Central memory CD8-positive, alpha-beta T cell (primary cell): ENCODE measurements around the gene TOM1.
"Not testable (repeated sequence)": the region's sequence is repeated elsewhere in the genome, so short reads cannot be mapped to it uniquely, and the experiment has no call there.

Experiments
- ATAC-seq: fragments of 150-1000 bp; cut with Tn5 transposase; replicated peaks from 2 replicates; pipeline ENCODE4 v1.10.0; 2022; ENCODE audit warnings: mild to moderate bottlenecking, moderate FRiP score, moderate number of reproducible peaks; ENCODE audit not compliant: poor library complexity, severe bottlenecking; ENCODE audit errors: extremely low read depth
- DNase-seq, 2 donors: peaks; one replicate each; pipeline ENCODE4 v3.0.0; 2021; ENCODE audit warnings: low spot score in 2 of 2
- H3K27ac Mint-ChIP-seq: one replicate; pipeline ENCODE4 v1.8.0; 2022; ENCODE audit warnings: low read depth, mild to moderate bottlenecking, moderate library complexity, mixed read lengths
- H3K27me3 Mint-ChIP-seq: one replicate; pipeline ENCODE4 v1.8.0; 2022; ENCODE audit warnings: mixed read lengths
- H3K36me3 Mint-ChIP-seq: one replicate; pipeline ENCODE4 v1.8.0; 2022; ENCODE audit warnings: mild to moderate bottlenecking, moderate library complexity, mixed read lengths; ENCODE audit not compliant: insufficient read depth
- H3K4me1 Mint-ChIP-seq: one replicate; pipeline ENCODE4 v1.8.0; 2022; ENCODE audit warnings: mixed read lengths
- H3K4me3 Mint-ChIP-seq: one replicate; pipeline ENCODE4 v1.8.0; 2022; ENCODE audit warnings: mild to moderate bottlenecking, moderate library complexity, mixed read lengths
- H3K9me3 Mint-ChIP-seq: one replicate; pipeline ENCODE4 v1.8.0; 2022; ENCODE audit warnings: mixed read lengths

The TOM1 gene

GRCh38 chr22:35394011-35394312 lies 94.3 kb downstream of the TOM1 start:
- peak; percentile 36 for ATAC-seq
- Mint-ChIP-seq H3K9me3 (no peaks in the 10 kb centered on the region), H3K27me3 (peaks cover 12% of the 10 kb centered on the region), H3K4me3 (no peak overlapping the region), H3K4me1 (no peaks in the 10 kb centered on the region), H3K36me3 (peaks cover 2% of the 10 kb centered on the region), H3K27ac (peak overlapping the region; percentile 5)
- no peak for DNase-seq

GRCh38 chr22:35394810-35395563 lies 95.3 kb downstream of the TOM1 start:
- H3K9me3 Mint-ChIP-seq: no peaks in the 10 kb centered on the region
- H3K27ac Mint-ChIP-seq: no peak overlapping the region
- no peak for DNase-seq
- no peak for ATAC-seq
- peaks cover 6% of the 10 kb centered on the region for H3K4me1 Mint-ChIP-seq
- peaks cover 9% of the 10 kb centered on the region for H3K36me3 Mint-ChIP-seq
- peaks cover 2% of the 10 kb centered on the region for H3K27me3 Mint-ChIP-seq
- no peak overlapping the region for H3K4me3 Mint-ChIP-seq

- ATAC-seq: not testable (repeated sequence)
- H3K36me3 Mint-ChIP-seq: peaks cover 11% of the 10 kb centered on the region
Observed at GRCh38 chr22:35396622-35397021, 96.9 kb downstream of the TOM1 start.

GRCh38 chr22:35397095-35397904 lies 97.6 kb downstream of the TOM1 start:
- no peak overlapping the region for H3K4me3 Mint-ChIP-seq
- H3K27ac Mint-ChIP-seq: peak overlapping the region; percentile 74
- no peaks in the 10 kb centered on the region for H3K27me3 Mint-ChIP-seq
- H3K36me3 Mint-ChIP-seq: peaks cover 11% of the 10 kb centered on the region
- DNase-seq: no peak
- no peaks in the 10 kb centered on the region for H3K9me3 Mint-ChIP-seq
- peaks cover 20% of the 10 kb centered on the region for H3K4me1 Mint-ChIP-seq
- ATAC-seq: no peak

More at GRCh38 chr22:35396622-35397021, 96.9 kb downstream of the TOM1 start:
- not testable (repeated sequence) for DNase-seq, H3K27me3 Mint-ChIP-seq, H3K9me3 Mint-ChIP-seq, H3K4me3 Mint-ChIP-seq
- H3K27ac Mint-ChIP-seq: peak overlapping the region; percentile 74
- H3K4me1 Mint-ChIP-seq: peaks cover 17% of the 10 kb centered on the region
